GM21447 (cell line): Measurements from ENCODE around the gene PVALB.
A peak's percentile ranks its signal among the peaks of the same experiment; 100 is the strongest.

Experiments
- ATAC-seq: cut with Tn5 transposase; IDR thresholded peaks from one replicate; pipeline ENCODE4 v1.9.1; 2021; ENCODE audit not compliant: unreplicated experiment

The PVALB gene, protein sequence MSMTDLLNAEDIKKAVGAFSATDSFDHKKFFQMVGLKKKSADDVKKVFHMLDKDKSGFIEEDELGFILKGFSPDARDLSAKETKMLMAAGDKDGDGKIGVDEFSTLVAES

DNA sequence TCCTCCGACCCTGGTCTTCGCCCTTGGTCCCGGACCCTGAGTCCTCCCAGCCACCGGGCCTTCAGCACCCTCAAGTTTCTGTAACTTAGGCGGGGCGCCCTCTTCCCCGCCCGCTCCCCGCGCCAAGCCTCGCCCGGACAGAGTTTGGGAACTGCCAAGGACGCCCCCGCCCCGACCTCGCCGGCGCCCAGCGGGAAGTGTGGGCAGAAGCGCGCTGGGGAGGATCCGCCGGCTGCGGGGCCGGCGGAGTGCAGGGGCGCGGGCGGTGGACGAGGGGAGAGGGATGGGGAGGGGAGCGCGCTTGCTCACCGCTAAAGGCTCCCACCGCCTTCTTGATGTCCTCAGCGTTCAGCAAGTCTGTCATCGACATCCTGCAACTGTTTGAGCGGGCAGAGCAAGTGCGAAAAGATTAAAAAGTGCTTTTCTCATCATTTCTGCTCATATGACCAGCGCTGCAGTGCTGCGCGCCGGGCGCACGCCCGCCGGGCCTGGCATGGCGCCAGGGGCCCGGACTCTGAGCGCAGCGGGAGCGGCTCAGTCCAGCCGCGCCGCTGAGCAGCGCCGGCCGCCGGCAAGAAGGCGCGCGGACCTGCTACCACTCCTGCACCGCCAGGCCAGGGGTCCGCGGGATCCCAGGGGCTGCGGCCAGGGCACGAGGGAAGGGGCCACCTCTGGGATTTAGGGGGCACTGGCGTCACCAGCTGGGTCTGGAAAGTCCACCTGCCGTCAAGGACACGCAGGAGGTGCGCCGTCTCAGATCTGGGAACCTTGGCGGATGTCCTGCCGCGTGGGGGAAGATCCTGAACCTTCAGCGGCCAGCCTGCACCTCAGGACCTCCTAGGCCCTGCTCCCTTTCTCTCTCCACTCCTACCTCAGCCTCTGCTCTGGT, at the start of gene PVALB:
Gene PVALB (minus strand): TSS at position 400 of the 889 bp plus-strand sequence. CDS start 30 bp downstream, at position 370.
- no peak for ATAC-seq

DNA sequence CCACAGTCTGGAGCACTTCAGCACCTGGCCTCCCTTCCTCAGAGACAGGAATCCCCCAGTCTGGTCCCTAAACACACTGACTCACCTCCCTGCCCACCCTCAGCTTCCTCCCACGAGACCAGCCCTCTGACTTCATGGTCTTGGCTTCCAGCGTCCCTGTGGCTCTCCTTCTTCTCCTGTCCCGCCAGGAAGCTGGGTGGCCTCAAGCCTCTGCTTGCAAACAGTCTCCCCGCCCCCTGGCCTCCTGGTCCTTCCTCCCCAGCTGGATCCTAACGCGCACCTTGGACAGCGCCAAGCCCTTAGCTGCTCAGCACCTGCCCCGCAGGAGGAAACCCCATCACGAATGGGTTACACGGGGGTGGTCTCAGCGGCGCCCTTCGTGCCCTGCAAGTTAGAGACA, 48.5 kb upstream of the PVALB start:
- no peak for ATAC-seq

DNA sequence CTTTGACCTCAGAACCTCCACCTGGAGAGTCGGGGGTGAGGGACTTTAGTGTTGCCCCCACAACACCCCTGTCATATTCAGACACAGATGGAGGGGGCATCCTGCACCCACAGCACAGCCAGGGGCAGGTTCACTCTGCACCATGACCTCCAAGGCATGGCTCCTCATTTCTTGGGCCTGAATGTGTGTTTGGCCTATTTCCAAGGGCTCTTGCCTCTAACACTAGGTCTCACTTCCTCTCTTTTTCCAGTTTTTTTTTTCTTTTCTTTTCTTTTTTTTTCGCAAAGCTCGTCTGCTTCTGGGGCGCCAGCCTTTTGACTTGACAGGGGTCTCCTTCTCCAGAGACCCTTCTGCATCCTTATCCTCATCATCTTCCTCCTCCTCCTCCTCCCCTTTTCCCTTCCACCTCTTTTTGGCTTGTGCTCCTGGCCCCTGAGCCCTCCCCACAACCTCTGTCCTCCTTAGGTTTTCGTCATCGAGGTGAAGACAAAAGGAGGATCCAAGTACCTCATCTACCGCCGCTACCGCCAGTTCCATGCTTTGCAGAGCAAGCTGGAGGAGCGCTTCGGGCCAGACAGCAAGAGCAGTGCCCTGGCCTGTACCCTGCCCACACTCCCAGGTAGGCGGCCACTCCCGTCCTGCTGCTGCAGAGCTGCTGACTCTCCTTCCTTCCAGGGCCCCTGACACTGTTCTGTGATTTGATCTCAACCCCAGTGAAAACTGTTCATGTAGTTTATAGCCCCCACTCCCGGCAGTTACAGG, 47.8 kb upstream of the PVALB start:
- no peak for ATAC-seq

DNA sequence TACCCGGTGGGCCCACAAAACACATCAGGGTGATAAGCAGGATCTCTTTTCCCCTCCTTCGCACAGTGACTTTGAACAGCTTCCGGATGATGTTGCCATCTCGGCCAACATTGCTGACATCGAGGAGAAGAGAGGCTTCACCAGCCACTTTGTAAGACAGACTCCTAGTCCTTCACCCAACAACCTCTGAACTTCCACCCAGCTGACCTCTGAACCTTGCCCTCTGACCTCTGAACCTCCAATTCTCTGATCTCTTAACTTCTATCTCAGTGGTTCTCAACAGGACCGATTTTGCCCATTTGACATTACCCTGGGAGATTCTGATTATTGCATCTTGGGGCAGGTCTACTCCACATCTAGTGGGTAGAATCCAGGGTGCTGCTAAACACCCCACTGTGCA, 47.1 kb upstream of the PVALB start:
- no peak for ATAC-seq

DNA sequence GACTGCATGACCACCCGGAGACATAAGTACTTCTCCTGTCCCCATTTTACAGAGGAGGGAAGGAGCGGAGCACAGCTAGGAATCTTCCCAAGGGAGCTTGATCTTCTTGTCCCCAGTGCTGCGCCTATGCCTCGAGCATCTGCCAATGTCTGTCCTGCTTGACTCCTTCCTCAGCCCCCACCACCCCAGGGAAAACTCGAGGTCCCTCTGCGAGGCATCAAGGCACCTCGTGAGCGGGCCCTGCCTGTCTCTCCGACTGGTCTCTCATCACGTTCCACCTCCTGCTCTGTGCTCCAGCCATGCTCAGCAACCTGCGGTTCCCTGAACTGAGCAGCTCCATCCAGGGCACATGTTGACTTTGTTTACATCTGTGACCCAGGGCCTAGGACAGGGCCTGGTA, 46.4 kb upstream of the PVALB start:
- no peak for ATAC-seq

DNA sequence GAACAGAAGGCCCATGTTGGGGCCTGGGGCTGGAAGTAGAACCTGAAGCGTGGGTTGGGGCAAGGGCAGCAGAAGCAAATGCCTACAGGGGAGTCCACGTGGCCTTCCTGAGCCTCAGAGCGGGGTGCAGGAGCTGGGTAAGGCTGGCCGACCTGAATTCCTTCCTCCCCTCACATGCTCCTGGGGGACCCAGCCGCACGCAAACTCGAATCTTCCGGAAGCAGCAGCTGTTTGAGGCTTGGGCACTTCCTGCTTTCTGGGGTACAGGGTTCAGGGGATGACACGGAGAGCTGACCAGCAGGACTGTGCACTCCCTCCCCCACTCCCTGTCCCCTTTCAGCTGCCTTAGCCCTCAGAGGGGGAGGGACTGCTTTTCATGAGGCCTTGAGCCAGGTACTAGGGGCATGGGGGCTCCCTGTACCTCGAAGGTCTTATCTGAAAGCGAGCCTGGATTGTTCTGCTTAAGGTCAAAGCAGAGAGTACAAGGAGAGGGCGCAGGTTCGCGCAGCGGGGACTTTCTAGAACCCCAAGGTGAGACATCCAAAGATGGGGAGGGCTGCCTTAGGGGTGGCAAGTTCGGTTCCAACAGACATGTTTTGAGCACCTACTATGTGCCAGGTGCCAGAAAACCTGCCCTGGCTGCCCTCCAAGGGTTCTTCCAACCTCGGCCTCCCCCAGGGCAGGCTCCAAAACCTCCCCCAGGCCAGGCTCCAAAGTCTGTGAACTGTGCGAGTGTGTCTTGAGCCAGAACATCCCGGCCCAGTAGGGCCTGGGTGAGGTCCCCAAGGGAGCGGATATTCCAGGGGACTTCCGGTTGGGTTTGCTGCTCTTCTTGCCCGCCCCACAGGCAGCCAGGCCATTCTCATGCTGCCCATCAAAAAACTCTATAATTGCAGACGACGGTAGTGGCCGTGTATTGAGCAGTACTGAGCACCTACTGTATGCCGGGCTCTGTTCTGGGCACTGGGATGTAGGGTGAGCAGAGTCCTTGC, 45.7 kb upstream of the PVALB start:
- ATAC-seq: no peak

DNA sequence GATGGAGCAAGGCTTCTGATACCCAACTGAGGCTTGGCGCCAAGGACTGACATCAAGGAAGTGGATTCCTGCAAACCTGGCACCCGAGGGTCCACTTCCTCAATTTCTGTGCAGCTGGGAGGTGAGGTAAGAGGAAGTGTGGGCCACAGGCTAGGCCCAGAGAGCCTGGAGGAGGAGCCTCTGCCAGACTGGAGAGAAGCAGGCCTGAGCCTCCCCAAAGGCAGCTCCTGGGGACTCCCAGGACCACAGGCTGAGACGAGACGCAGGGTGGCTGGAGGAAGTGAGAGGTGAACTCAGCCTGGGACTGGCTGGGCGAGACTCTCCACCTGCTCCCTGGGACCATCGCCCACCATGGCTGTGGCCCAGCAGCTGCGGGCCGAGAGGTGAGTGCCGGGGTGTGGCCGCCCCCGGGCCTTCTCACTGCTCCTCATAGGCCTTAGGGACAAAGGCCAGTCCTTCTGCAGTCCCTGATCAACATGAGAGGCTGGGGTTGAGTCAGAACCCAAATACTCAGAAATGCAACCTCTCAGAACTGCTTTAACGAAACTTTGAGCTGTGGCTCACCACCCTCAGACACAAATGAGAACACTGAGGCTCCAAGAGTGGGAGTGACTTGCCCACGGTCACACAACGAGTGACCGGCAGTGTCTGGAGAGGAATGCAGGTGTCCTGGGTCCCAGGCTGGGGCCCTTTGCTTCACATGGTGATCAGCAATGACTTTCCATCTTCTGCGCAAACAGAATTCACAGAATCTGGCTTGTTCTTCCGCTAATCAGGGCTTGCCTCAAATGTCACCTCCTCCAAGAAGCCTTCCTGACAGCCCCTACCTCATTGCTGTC, 44.2 kb upstream of the PVALB start, which contains the start of gene NCF4:
Gene NCF4 (plus strand): TSS at position 186 of the 839 bp plus-strand sequence. CDS start 166 bp downstream, at position 352.
- ATAC-seq: peak; percentile 67

DNA sequence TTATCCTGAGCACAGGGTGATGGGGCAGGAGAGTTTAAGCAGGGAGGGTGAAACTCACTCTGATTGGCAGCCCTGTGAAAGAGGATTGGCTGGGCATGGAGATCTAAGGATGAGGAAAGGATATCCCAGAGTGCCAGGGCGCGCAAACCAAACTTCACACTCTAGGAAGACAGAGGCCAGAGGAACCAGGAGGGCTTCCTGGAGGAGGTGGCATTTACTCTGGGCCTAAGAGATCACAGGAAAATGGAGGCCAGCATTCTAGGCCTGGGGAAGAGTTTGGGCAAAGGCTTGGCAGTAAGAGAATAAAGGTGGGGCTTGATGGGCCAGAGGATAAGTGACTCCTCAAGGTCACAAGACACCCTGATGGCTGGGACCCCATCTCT, 43.6 kb upstream of the PVALB start:
- no peak for ATAC-seq

DNA sequence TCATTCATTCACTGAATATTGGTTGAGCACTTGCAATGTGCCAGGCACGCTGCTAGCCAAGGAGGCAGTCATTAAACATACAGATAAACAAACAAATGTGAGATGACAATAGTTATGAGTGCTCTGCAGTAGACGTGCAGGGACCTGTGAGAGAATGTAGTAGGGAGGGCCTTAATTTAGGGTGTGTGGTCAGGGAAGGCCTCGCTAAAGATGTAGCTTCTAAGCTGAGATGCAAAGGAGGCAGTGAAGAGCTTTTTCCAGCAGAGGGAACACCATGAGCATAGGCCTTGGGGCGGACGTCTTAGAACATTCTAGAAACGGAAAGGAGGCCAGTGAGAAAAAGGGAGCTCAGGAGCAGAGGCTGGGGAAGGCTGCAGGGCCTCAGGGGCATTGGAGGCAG, 43.2 kb upstream of the PVALB start:
- ATAC-seq: no peak

DNA sequence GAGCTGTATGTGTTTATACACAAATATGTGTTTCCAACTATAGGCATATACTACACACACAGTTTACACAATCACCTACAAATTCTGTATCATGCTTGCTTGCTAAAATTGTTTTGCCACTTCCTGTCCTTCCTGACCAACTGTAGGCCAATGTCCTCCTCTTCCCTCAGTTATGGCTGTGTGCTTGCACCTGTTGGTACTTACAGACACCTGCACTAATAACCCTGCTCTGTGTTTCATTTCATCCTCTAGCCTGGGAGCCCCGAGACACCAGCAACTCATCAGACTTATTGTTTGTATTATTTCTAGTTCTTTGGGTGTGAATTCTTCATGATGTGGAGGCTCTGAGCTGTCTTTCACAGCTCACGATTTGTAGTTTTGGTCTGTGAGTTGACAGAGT, 42.1 kb upstream of the PVALB start:
- no peak for ATAC-seq

DNA sequence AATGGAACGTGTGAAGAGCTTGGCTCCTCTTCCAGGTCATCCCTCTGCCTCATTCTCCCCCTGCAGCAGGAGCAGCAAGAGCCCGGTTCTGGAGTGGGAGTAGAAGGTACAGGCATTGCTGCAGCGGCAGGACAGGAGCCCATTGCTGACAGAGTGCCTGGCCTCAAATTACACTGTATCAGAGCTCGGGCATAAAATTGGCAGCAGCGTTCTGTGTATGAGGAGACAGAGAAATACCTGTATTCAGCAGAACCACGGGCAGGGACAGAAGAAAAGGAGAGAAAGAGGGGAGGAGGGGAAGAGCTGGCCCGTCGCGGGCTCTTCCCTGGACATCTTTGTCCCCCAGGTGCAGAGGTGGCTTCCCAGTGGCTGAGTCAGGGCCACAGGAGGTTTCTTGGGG, 41.3 kb upstream of the PVALB start:
- no peak for ATAC-seq

DNA sequence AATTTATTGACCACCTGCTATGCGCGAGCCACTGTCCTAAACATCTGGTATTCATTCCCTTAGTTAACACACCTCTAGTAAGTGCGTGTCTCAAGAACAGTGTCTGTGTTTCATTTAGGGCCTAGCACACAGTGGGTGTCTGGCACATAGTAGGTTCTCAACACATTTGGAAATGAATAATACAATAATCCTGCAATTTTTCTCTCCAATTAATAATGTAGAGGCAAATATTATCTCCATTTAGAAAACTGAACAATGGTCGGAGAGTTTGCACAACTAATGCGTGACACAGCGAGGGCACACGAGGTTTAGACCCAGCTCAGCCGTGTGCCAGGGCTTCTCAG, 39.9 kb upstream of the PVALB start:
- ATAC-seq: no peak

DNA sequence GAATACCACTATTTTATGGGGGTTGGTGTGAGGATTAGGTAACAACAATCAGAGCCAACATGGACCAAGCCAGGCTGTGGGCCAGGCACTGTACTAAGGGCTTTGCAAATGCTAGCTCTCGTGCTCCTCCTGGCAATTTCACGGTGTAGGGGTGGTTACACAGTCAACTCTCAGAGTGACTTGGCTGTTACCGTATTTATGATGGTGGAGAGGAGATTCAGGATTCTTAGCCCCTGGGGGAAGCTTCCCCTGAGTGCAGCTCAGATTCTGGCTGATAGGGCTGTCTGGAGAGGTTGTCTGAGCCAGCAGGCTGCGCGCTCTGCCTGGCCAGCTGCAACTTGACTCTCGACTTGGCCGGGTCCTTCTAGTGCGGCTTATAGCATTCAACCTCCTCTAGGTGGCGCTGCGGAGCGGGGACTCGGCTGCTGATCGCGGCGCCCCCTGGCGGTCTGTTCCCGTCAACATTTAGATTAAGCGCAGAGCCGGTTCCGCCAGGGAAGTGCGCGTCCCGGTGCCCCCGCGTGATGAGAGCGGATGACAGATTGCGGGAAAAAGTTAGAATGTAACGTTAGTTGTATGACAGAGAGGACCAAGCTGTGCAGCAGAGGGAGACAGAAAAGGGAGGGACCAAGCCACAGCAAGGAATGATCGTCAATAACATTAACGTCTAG, 39.4 kb upstream of the PVALB start:
- no peak for ATAC-seq

DNA sequence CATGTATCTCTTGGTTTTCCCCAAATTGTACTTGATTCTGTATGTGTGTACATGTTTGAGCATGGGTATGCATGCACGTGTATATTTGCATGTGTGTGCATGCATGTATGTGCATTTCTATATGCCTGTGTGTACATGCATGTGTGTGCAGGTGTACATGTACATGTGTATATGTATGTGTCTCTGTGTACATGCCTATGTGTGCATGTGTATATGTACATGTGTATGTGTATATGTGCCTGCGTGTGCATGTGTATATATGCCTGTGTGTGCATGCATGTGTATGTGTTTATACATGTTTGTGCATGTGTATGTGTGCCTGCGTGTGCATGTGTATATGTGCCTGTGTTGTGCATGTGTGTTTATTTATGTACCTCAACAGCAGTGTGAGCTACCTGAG, 38.6 kb upstream of the PVALB start:
- no peak for ATAC-seq

DNA sequence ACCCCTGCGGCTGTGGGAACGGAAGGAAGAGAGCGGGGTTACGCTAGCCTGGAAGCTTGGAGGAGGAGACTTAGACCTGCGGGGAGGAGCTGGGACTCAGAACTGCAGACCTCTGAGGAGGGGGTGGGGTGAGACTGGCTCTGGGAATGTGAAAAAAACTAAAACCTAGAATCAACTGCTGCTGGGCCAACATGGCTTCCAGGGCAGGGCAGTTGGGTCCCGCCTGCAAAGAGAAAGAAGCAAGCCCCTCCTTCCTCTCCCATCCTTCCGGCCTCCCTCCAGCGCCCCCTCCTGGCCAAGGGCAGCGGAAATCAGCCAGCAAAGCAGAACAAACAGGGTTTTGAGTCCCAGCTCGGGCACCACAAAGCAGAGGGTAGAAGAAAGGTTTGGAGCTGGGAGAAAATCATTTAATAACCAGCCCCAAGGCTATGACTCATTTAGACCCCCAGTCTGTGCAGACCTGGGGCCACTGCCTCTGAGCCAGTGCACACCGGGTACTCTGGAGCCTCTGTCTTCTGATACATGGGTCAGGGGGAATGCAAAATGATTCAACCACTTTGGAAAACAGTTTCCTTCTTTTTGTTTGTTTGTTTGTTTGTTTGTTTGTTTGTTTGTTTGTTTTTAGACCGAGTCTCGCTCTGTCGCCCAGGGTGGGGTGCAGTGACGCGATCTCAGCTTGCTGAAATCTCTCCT, 36.7 kb upstream of the PVALB start:
- ATAC-seq: no peak

DNA sequence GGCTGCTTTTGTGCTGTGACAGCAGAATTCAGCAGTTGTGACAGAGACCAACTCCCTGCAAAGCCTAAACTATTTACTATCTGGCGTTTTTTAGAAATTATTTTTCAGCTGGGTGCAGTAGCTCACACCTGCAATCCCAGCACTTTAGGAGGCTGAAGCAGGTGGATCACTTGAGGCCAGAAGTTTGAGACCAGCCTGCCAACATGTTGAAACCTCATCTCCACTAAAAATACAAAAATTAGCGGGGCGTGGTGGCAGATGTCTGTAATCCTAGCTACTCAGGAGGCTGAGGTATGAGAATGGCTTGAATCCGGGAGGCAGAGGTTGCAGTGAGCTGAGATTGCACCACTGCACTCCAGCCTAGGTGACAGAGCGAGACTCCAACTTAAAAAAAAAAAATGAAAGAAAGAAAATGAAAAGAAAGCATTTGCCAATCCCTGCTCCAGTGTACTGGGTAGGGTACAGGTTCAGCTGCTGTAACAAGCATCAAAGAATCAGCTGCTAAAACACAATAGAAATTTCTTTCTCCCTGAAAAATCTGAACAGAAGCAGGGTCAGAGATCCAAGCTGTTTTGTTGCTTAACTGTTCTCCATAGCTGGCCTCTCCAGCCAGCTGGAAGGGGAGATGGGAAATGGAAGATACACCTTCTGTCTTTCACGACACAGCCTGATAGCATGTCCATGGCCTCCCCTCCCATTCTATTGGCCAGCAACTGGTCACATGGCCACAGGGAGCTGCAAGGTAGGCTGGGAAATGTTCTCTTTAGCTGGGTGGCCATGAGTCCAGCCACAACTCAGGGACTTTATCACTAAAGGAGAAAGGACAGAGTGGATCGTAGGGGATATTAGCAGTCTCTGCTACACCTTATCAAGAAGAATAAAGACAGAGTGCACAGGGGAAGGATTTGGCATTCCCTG, 35.5 kb upstream of the PVALB start:
- ATAC-seq: no peak

DNA sequence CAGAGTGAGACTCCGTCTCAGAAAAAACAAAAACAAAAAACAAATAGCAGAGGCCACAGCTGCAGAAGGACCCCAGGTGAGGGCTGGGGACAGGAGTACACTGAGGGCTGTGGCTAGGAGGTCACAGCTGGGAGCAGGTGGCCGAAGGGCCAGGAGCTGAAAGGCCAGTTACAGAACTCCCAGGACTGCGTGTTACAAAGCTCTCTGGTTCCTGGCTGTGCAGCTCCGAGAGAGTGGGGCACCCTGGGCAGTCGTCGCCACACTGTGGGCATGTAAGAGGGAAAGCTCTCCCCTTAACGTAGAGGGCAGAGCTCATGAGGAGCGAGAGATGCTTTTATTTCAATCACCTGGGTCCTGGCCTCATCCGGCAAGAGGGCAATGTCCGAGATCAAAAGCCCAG, 33.8 kb upstream of the PVALB start:
- no peak for ATAC-seq

DNA sequence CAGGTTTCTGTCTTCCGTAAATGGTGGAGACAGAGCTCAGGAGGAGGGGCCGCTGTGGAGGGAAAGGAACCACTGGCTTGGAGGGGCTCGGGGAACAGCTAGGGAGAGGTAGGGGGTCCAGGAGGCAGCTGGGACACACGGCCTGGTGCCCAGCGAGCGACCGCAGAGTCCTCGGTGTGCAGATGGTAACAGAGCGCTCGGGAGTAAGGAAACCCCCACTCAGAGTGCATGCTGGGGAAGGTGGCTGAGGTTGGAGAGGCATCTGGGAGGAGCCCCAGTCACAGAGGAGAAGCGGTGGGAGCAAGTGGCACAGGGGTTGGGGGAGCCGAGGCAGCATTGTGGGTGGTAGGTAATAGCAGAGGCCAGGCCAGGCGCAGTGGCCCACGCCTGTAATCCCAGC, 33.2 kb upstream of the PVALB start:
- ATAC-seq: no peak
